ENCODE measurements around the gene C4A. TPM values are rescaled to one million over a fixed set of nuclear protein-coding genes. Genes with fewer than 3 reads are reported as not detected.
"Not testable (repeated sequence)": the region's sequence is repeated elsewhere in the genome, so short reads cannot be mapped to it uniquely, and the experiment has no call there.

Gene C4A
- total RNA-seq, 2 experiments from 2014 or later: 2.9 to 4.8 TPM

- H3K9me3 ChIP-seq (ENCODE audit: low read length); H3K27ac ChIP-seq (ENCODE audit: low read depth, low read length, poor library complexity, severe bottlenecking); H3K4me3 ChIP-seq (ENCODE audit: low read depth, low read length, poor library complexity, severe bottlenecking); H3K36me3 ChIP-seq (ENCODE audit: insufficient read depth, low read length); H2AFZ ChIP-seq (ENCODE audit: low read length); intact Hi-C loops (cut with micrococcal nuclease; ENCODE audit: unreplicated experiment); H3K9me2 ChIP-seq (ENCODE audit: insufficient read depth, low read length); H3K4me1 ChIP-seq (ENCODE audit: insufficient read depth, low read length, poor library complexity, severe bottlenecking); H4K20me1 ChIP-seq (ENCODE audit: insufficient read depth, low read length); CTCF ChIA-PET (ENCODE audit: unreplicated experiment); H3K79me2 ChIP-seq (ENCODE audit: insufficient read depth, low read depth, low read length); BruUV-seq (replicated peaks); H3K4me2 ChIP-seq (ENCODE audit: low read length); POLR2A ChIA-PET; DNase-seq (ENCODE audit: low spot score): not testable (repeated sequence)
Observed at GRCh38 chr6:32005538-32005880, 23.7 kb downstream of the C4A start.

- H3K36me3 ChIP-seq (ENCODE audit: insufficient read depth, low read length); POLR2A ChIA-PET; H3K79me2 ChIP-seq (ENCODE audit: insufficient read depth, low read depth, low read length); DNase-seq (ENCODE audit: low spot score); H3K27ac ChIP-seq (ENCODE audit: low read depth, low read length, poor library complexity, severe bottlenecking); CTCF ChIA-PET (ENCODE audit: unreplicated experiment); H3K9me3 ChIP-seq (ENCODE audit: low read length); H4K20me1 ChIP-seq (ENCODE audit: insufficient read depth, low read length); intact Hi-C loops (cut with micrococcal nuclease; ENCODE audit: unreplicated experiment); BruUV-seq (replicated peaks); H3K4me1 ChIP-seq (ENCODE audit: insufficient read depth, low read length, poor library complexity, severe bottlenecking); H2AFZ ChIP-seq (ENCODE audit: low read length); H3K9me2 ChIP-seq (ENCODE audit: insufficient read depth, low read length); H3K4me2 ChIP-seq (ENCODE audit: low read length); H3K4me3 ChIP-seq (ENCODE audit: low read depth, low read length, poor library complexity, severe bottlenecking): not testable (repeated sequence)
Observed at GRCh38 chr6:32005991-32006529, 24.2 kb downstream of the C4A start.

DNA sequence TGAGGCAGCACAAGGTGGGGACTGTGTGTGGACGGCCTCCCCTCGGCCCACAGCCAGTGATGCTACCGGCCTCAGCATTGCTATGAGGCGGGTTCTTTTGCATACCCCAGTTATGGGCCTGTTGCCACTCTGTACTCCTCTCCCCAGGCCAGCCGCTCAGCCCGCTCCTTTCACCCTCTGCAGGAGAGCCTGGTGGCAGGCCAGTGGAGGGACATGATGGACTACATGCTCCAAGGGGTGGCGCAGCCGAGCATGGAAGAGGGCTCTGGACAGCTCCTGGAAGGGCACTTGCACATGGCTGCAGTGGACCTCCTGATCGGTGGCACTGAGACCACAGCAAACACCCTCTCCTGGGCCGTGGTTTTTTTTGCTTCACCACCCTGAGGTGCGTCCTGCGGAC, 25.2 kb downstream of the C4A start:
- CTCF ChIA-PET (ENCODE audit: unreplicated experiment); H3K9me2 ChIP-seq (ENCODE audit: insufficient read depth, low read length); H3K36me3 ChIP-seq (ENCODE audit: insufficient read depth, low read length); H3K4me3 ChIP-seq (ENCODE audit: low read depth, low read length, poor library complexity, severe bottlenecking); H3K4me2 ChIP-seq (ENCODE audit: low read length); H3K79me2 ChIP-seq (ENCODE audit: insufficient read depth, low read depth, low read length); POLR2A ChIA-PET; H3K4me1 ChIP-seq (ENCODE audit: insufficient read depth, low read length, poor library complexity, severe bottlenecking); H3K9me3 ChIP-seq (ENCODE audit: low read length); BruUV-seq (replicated peaks); H4K20me1 ChIP-seq (ENCODE audit: insufficient read depth, low read length); H2AFZ ChIP-seq (ENCODE audit: low read length); H3K27ac ChIP-seq (ENCODE audit: low read depth, low read length, poor library complexity, severe bottlenecking); intact Hi-C loops (cut with micrococcal nuclease; ENCODE audit: unreplicated experiment); DNase-seq (ENCODE audit: low spot score): not testable (repeated sequence)

- DNase-seq (ENCODE audit: low spot score); H3K36me3 ChIP-seq (ENCODE audit: insufficient read depth, low read length); H3K4me2 ChIP-seq (ENCODE audit: low read length); CTCF ChIA-PET (ENCODE audit: unreplicated experiment); H3K4me3 ChIP-seq (ENCODE audit: low read depth, low read length, poor library complexity, severe bottlenecking); BruUV-seq (replicated peaks); H3K79me2 ChIP-seq (ENCODE audit: insufficient read depth, low read depth, low read length); intact Hi-C loops (cut with micrococcal nuclease; ENCODE audit: unreplicated experiment); H4K20me1 ChIP-seq (ENCODE audit: insufficient read depth, low read length); H3K9me3 ChIP-seq (ENCODE audit: low read length); H3K4me1 ChIP-seq (ENCODE audit: insufficient read depth, low read length, poor library complexity, severe bottlenecking); POLR2A ChIA-PET; H3K9me2 ChIP-seq (ENCODE audit: insufficient read depth, low read length); H3K27ac ChIP-seq (ENCODE audit: low read depth, low read length, poor library complexity, severe bottlenecking); H2AFZ ChIP-seq (ENCODE audit: low read length): not testable (repeated sequence)
Observed at GRCh38 chr6:32008037-32008436, 26.2 kb downstream of the C4A start.

DNA sequence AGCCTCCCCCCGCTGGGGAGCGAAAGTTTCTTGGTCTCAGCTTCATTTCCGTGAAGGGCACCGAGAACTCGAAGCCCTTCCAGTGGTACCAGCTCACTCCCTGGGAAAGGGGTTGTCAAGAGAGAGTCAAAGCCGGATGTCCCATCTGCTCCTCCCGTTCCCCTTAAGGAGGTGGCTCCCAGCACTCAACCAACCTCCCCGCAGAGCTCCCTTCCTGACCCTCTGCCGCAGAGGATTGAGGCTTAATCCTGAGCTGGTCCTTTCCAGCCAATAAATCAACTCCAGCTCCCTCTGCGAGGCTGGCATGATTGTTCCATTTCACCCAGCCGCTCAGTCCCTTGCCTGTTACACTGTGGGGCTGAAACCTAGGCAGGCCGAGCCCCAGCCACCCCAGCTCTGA, 26.8 kb downstream of the C4A start:
- POLR2A ChIA-PET; H4K20me1 ChIP-seq (ENCODE audit: insufficient read depth, low read length); DNase-seq (ENCODE audit: low spot score); H3K4me2 ChIP-seq (ENCODE audit: low read length); H3K27ac ChIP-seq (ENCODE audit: low read depth, low read length, poor library complexity, severe bottlenecking); CTCF ChIA-PET (ENCODE audit: unreplicated experiment); H3K9me3 ChIP-seq (ENCODE audit: low read length); H3K4me1 ChIP-seq (ENCODE audit: insufficient read depth, low read length, poor library complexity, severe bottlenecking); H3K79me2 ChIP-seq (ENCODE audit: insufficient read depth, low read depth, low read length); H3K9me2 ChIP-seq (ENCODE audit: insufficient read depth, low read length); BruUV-seq (replicated peaks); H3K36me3 ChIP-seq (ENCODE audit: insufficient read depth, low read length); H2AFZ ChIP-seq (ENCODE audit: low read length); intact Hi-C loops (cut with micrococcal nuclease; ENCODE audit: unreplicated experiment); H3K4me3 ChIP-seq (ENCODE audit: low read depth, low read length, poor library complexity, severe bottlenecking): not testable (repeated sequence)

DNA sequence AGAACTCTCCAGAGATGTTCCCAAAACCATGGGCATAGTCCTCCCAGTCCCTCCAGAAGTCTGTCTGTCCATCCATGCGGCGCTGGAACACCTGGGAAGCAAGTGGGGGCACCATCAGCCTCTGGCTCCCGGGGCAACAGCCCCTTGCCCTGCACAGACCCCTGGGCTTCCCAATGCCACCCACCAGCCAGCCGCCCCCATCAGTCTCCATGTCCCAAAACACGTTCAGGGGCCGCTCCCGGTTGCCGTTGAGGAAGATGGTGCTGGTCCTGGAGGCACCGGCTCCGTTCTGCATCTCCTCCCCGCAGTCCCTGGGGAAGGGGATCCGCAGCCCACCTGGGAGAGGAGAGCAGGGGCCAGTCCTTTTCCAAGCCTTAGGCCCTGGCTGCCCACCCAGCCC, 27.7 kb downstream of the C4A start:
- CTCF ChIA-PET (ENCODE audit: unreplicated experiment); H3K4me3 ChIP-seq (ENCODE audit: low read depth, low read length, poor library complexity, severe bottlenecking); intact Hi-C loops (cut with micrococcal nuclease; ENCODE audit: unreplicated experiment); H3K4me2 ChIP-seq (ENCODE audit: low read length); H3K4me1 ChIP-seq (ENCODE audit: insufficient read depth, low read length, poor library complexity, severe bottlenecking); BruUV-seq (replicated peaks); H2AFZ ChIP-seq (ENCODE audit: low read length); H3K27ac ChIP-seq (ENCODE audit: low read depth, low read length, poor library complexity, severe bottlenecking); H3K9me2 ChIP-seq (ENCODE audit: insufficient read depth, low read length); POLR2A ChIA-PET; H3K79me2 ChIP-seq (ENCODE audit: insufficient read depth, low read depth, low read length); H3K9me3 ChIP-seq (ENCODE audit: low read length); DNase-seq (ENCODE audit: low spot score); H3K36me3 ChIP-seq (ENCODE audit: insufficient read depth, low read length); H4K20me1 ChIP-seq (ENCODE audit: insufficient read depth, low read length): not testable (repeated sequence)

DNA sequence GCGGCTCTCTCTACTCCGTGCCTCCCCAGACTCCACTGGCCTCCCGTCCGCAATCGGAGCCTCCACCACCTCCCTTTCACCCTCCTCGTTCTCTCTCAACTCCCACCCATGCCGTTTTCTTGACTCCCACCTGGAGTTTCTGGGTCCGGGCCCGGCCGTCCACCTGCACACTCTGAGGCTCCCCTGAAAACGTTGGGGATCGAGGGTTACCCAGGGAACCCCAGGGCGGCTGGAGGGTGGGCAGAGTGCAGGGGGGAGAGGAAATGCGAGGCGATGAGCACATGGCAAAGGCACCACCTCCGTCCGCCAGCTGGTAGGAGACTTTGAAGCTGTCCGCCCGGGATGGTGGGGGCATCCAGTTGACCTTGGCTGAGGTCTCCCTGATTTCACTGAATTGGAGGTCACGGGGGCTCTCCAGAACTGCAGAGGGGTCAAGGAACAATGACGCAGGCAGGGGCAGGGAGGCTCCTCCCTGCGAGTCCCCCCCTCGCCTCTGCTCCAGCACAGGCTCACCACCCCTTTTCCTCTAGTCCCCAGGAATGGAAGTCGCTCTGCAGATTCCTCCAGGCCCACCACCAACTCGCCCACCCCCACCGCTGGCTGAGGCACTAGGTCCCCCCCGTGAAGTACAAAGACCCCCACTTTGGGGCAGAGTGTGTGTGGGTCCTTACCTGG, 29.1 kb downstream of the C4A start:
- H3K36me3 ChIP-seq (ENCODE audit: insufficient read depth, low read length); POLR2A ChIA-PET; H3K4me1 ChIP-seq (ENCODE audit: insufficient read depth, low read length, poor library complexity, severe bottlenecking); H3K79me2 ChIP-seq (ENCODE audit: insufficient read depth, low read depth, low read length); H2AFZ ChIP-seq (ENCODE audit: low read length); DNase-seq (ENCODE audit: low spot score); H3K27ac ChIP-seq (ENCODE audit: low read depth, low read length, poor library complexity, severe bottlenecking); H3K4me3 ChIP-seq (ENCODE audit: low read depth, low read length, poor library complexity, severe bottlenecking); H3K4me2 ChIP-seq (ENCODE audit: low read length); CTCF ChIA-PET (ENCODE audit: unreplicated experiment); intact Hi-C loops (cut with micrococcal nuclease; ENCODE audit: unreplicated experiment); H3K9me2 ChIP-seq (ENCODE audit: insufficient read depth, low read length); H3K9me3 ChIP-seq (ENCODE audit: low read length); BruUV-seq (replicated peaks); H4K20me1 ChIP-seq (ENCODE audit: insufficient read depth, low read length): not testable (repeated sequence)
